Activated CD4-positive, CD25-positive, alpha-beta regulatory T cell treated with anti-CD3 and anti-CD28 coated beads, Interleukin-2, amount 50 U/mL, for 24 hours (primary cell): ENCODE measurements around the gene FBXO39.
"Not testable (repeated sequence)": the region's sequence is repeated elsewhere in the genome, so short reads cannot be mapped to it uniquely, and the experiment has no call there.

Experiments used
- ATAC-seq, 2 donors: fragments of 150-1000 bp; cut with Tn5 transposase; one replicate each; pipeline ENCODE4 v1.10.0; 2021; ENCODE audit warnings: mild to moderate bottlenecking in 1 of 2, moderate library complexity in 1 of 2

Gene FBXO39

GRCh38 chr17:6775871-6776405, at the start of gene FBXO39:
TSS of gene FBXO39 (plus strand) at chr17:6776215. CDS start at chr17:6779869, 3,654 bp downstream.
- ATAC-seq = no peak

DNA sequence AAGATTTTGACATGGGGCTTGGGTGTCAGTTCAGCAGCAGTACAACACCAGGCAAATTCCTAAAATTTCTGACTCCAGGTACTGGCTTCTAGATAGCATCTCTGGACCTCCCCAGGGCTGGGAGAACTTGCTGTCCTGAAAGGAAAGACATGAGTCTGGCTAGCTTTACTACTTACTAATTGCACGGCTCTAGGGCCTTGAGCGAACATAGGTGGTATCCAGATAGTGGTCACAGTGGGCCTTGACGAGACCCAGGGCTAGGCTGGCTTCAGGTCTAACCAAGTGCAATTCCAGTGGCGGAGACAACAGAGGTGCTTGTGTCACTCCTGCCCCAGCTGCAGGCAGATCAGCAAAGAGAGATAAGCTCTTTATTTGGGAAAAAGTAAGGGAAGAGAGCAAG, 46.5 kb upstream of the FBXO39 start:
- no peak for ATAC-seq

- not testable (repeated sequence) for ATAC-seq
Measured at GRCh38 chr17:6746665-6747064, 29.4 kb upstream of the FBXO39 start.

GRCh38 chr17:6748617-6749016, 27.4 kb upstream of the FBXO39 start:
- no peak for ATAC-seq

DNA sequence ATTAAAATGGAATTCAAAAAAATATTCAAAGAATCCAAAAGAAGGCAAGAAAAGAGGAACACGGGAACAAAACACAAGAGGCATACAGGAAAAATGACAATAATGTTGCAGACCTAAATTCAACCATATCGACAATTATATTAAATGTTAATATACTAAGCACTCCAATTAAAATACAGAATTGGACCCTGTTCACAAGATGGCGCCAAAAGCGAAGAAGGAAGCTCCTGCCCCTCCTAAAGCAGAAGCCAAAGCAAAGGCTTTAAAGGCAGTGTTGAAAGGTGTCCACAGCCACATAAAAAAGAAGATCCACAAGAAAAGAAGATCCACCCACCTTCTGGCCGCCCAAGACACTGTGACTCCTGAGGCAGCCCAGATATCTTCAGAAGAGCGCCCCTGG, 26.5 kb upstream of the FBXO39 start:
- no peak for ATAC-seq

DNA sequence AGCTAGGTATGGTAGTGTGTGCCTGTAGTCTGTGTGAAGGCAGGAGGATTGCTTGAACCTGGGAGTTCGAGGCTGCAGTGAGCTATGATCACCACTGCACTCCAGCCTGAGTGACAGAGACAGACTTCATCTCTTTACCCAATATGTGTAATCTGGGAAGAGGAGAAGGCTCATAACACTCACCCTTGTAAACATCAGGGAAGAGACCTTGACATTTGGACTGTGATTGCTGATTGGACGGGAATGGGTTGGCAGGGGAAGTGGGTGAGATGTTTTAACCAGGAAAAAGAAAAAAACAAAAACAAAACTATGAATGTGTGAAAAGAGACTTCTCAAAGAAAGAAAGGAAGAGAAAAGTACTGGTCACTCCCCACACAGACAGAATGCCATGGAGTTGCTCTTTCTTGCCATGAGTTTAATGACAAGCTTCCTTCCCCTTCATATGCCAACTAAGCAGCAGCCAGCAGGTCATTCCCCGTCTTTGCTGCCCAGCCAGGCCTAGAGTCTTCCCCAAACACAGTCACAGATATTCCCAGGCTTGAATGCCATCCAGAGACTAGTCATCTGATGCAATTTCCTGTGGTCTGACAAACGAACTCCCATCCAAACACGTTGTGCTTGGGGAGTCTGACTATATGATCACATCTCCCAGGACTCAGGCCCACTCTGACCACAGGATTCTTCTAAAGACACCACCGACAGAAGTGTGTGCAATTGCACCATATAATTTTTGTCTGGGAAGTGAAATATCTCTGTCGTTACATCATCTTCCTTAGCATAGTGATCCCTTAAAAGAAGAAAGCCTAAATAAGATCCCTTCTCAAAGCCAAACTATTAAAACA, 23.7 kb upstream of the FBXO39 start:
- ATAC-seq = no peak

DNA sequence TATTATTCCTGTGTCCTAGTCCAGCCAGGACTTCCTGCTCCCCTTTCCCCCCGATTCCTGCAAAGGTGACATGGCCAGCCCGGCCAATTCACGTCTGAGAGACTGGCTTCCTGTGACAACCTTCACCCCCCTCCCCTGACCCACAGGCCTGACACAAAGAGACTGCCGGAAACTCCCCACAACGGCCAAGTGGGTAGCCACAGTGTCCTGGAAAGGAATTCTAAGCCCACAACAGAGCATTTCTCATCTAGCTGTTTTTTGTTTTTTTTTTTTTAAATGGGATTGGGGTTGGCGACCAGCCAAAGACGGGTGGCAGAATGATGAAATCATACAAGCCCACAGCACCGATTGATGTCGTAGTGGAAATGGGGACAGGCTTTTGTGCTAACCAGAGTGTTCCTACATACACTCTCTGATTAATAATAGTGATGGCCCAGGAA, 23.0 kb upstream of the FBXO39 start:
- peak in 1 of 2 donors; percentile 36 for ATAC-seq

DNA sequence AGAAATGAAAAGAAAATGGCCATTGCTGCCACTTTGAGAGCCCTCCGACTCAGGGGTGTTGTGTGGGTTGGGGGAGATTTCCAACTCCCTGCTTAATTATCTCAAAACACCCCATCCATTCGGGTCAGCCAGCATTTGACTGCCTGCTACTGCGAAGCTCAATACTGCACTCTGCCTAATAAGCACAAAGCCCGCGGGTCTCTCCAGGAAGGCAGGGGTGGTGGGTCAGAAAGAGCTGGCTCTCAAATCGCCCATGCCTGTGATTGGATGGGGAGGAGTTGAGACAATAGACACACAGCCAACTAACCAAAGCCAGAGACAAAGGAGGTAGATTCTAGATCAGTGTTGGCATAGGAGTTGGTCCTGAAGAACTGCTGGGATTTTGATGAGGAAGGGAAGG, 22.5 kb upstream of the FBXO39 start:
- ATAC-seq = no peak

GRCh38 chr17:6755281-6755680, 20.7 kb upstream of the FBXO39 start:
- ATAC-seq = no peak

- peak; percentile 72 to 75 for ATAC-seq
Measured at GRCh38 chr17:6755731-6756184, 20.3 kb upstream of the FBXO39 start, which contains the start of gene XAF1. TSS of gene XAF1 (plus strand) at chr17:6756046. CDS start at chr17:6756079, 33 bp downstream.

- peak in 1 of 2 donors; percentile 31 for ATAC-seq
Measured at GRCh38 chr17:6756425-6757031, 19.5 kb upstream of the FBXO39 start.

DNA sequence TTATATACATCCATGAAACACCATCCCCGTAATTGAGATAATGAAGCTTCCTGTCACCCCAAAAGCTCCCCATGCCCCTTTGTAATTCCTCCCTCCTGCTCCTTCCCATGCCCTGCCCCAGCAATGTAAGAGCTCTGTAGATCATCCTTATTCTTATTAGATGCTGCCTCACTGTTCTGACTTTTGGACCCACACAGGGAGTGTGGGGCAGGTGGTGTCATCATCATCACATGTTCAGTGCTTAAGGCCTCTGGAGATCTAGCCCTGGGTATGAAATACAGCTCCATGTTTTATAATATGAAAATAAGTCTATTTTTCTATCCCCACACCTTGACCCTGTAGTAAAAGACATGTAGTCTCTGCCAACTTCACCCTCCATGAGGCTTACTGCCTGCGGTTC, 18.3 kb upstream of the FBXO39 start:
- ATAC-seq = no peak

DNA sequence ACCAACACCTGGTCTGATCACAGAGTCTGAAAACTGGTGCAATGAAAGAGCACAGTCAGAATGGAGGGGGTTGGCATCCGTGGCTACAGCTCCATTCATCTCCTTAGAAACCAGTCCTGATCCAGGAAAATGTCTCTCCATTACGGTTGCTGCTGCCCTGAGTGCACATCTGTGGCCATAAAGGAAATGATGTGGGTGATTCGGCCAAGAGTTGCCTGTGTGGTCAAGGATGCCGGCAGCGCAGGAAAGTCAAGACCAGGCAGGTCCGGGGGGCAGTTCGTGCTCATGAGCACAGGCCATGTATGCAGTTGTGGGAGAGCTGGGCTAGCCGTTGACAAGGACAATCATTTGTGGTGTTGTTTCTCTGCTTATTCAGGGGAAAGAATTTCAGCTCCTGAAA, 14.2 kb upstream of the FBXO39 start:
- no peak for ATAC-seq

DNA sequence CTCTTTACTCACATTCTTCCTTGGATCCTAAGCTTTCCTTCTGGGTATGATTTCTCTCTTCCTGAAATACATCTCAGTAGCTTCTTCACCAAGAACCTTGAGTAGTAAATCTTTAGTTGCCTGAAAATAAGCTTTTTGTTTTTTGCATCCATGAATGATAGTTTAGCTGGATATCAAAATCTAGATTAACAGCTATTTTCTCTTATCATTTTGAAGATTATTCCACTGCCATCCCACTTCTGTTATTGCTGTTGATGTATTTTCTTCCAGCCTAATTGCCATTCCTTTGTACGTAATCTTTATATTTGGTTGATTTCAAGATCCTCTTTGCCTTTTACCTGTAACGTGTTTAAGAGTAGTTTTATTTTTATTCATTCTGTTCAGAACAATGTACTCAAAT, 7.6 kb upstream of the FBXO39 start:
- ATAC-seq = no peak

GRCh38 chr17:6772016-6772415, 4.0 kb upstream of the FBXO39 start:
- ATAC-seq = no peak

- not testable (repeated sequence) for ATAC-seq
Measured at GRCh38 chr17:6774906-6775305, 1.1 kb upstream of the FBXO39 start.

DNA sequence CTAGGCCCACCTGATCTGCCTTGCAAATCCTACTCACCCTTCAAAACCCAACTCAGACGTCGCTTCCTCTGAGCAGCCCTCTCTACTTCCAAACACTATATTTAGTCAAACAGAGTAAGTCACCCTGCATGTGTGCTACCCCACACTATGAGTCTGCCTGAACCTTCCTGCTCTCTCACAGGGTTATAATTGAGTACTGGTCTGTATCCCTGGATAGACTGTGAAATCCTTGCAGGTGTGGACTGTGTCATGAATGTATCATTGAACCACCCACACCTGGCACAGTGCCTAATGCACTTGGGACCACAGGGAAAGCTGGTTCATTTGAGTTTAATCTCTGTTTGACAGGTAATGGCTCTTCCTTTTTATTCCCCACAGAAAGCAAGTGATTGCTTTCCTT, 3.4 kb downstream of the FBXO39 start:
- ATAC-seq = no peak

GRCh38 chr17:6780001-6780400, 4.0 kb downstream of the FBXO39 start:
- ATAC-seq = no peak

DNA sequence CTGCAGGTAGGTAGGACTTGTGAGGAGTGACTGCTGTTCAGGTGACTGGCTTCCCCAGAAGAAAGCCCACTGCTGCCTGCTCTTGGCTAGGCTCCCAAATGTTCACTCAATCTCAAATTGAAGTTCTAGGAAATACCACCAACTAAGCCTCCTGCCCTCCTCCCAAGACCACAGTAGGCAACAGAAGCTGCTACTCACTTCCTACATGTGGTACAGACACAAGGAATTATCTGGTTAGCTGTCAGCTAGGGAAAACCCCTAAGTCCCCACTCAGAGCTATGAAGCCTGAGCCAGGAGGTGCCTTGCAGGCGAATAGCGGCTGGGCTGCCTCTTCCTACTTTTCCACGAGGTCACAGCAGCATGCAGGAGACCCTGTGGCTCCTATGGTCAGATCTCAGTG, 4.9 kb downstream of the FBXO39 start:
- no peak for ATAC-seq

DNA sequence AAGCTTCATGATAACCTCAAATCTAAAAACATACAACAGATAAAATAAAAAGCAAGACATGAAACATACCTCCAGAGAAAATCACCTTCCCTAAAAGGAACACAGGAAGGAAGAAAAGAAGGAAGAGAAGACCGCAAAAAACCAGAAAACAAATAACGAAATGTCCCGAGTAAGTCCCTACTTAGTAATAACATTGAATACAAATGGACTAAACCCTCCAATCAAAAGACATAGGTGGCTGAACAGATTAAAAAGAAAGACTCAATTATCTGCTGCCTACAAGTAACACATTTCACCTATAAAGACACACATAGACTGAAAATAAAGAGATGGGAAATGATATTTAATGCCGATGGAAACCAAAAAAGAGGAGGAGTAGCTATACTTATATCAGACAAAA, 6.2 kb downstream of the FBXO39 start:
- no peak for ATAC-seq

DNA sequence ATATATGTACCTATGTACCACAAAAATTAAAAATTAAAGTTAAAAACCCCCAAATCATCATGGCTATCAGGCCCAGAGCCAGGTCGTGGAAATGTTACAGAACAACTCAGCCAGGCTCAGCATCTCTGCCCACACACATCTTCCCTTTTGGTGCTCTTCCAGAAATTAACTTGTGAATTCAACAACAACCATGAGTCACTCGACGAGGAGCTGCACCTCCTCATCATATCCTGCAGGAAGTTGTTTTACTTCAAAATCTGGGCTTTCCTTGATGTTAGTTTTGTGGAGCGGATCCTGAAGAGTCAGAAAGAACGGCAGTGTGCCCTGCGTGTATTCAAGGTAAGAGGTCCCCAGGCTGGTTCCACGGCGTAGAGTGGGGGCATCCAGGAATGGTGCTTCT, 10.6 kb downstream of the FBXO39 start:
- no peak for ATAC-seq

DNA sequence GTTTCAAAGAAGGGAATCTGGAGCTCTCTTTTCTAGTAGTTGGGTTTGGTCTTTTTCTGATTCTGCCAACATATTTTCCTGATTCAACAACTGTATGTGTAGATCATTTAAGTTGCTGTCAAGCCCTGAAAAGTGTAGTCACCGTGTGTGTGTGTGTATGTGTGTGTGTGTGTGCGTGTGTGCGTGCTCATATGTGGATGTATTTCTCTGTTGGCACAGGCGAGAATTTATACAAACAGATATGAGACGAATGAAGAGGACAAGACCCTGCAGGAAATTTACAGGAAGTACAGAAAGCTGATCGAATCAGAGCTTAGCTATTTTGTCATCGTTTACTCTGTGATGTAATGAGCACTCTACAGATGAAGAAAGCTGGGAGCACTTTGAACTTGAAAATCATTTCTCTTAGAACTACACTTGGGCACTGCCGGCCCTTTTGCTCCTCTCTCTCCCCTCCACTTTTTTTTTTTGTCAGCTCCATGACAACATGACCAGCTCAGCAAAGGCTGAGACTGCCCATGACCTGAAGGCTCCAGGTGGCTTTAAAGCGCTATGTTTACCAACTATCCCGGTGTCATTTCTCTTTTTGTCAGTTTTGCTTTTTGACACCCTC, 11.2 kb downstream of the FBXO39 start:
- ATAC-seq = no peak

DNA sequence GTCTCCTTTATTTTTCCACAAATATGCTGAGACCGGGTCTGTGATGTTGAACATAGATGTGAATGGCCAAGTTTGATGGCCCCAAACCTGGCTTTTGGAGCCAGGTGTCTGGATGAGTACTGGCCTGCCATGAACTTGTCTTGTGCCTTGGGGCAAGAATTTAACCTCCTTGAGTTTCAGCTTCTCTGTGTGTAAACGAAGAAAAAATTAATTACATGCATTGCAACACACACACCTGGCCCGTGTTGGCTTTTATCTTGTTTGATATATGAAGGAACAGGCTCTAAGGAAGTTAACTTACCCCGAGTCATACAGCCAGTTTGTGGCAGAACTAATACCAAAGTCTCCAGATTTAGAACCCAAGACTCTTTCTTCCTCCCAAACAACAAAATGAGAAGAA, 13.1 kb downstream of the FBXO39 start:
- no peak for ATAC-seq
